ENCODE data around the gene DRD4. TPM values are rescaled to one million over a fixed set of nuclear protein-coding genes. Genes with fewer than 3 reads are reported as not detected.

DRD4 gene
- polyA plus RNA-seq, 6 donors from 2014 or later, result not detected

GRCh38 chr11:620935-621814 is 15.9 kb upstream of the DRD4 start:
- no peak for DNase-seq
- Mint-ChIP-seq H3K4me1 (peaks cover 6 to 10% (median 9%) of the 10 kb centered on the region in 3 donors), H3K27ac (peak overlapping the region in 1 of 6 donors; percentile 53), H3K4me3 (peak overlapping the region in 1 of 8 donors; percentile 34), H3K9me3 (no peaks in the 10 kb centered on the region), H3K36me3 (no peaks in the 10 kb centered on the region), H3K27me3 (peaks cover 0 to 24% (median 8%) of the 10 kb centered on the region in 3 donors)
- ATAC-seq (ENCODE audit: low read depth in 2 of 2), result no peak

- Mint-ChIP-seq H3K27ac (peak overlapping the region in 1 of 6 donors; percentile 53), H3K4me3 (peak overlapping the region in 1 of 8 donors; percentile 34), H3K36me3 (no peaks in the 10 kb centered on the region), H3K9me3 (no peaks in the 10 kb centered on the region), H3K27me3 (peaks cover 0 to 29% (median 8%) of the 10 kb centered on the region in 3 donors), H3K4me1 (peaks cover 2 to 6% (median 5%) of the 10 kb centered on the region in 3 donors)
- ATAC-seq (ENCODE audit: low read depth in 2 of 2), result no peak
- no peak for DNase-seq
Measured at GRCh38 chr11:621838-622237, 15.2 kb upstream of the DRD4 start.

- peak overlapping the region in 1 of 6 donors; percentile 76 for H3K27ac Mint-ChIP-seq
- no peak overlapping the region for H3K4me3 Mint-ChIP-seq
- no peaks in the 10 kb centered on the region for H3K36me3 Mint-ChIP-seq
- no peak for ATAC-seq (ENCODE audit: low read depth in 2 of 2)
- peaks cover 7 to 39% (median 18%) of the 10 kb centered on the region in 3 donors for H3K27me3 Mint-ChIP-seq
- no peaks in the 10 kb centered on the region for H3K9me3 Mint-ChIP-seq
- no peak for DNase-seq
- H3K4me1 Mint-ChIP-seq, result peaks cover 8 to 15% (median 11%) of the 10 kb centered on the region in 3 donors
Measured at GRCh38 chr11:623349-623869, 13.7 kb upstream of the DRD4 start.

GRCh38 chr11:623999-624704 is 12.9 kb upstream of the DRD4 start:
- Mint-ChIP-seq H3K4me3 (no peak overlapping the region), H3K9me3 (no peaks in the 10 kb centered on the region), H3K27ac (no peak overlapping the region), H3K4me1 (peaks cover 16 to 22% (median 19%) of the 10 kb centered on the region in 3 donors), H3K27me3 (peaks cover 11 to 46% (median 26%) of the 10 kb centered on the region in 3 donors), H3K36me3 (no peaks in the 10 kb centered on the region)
- ATAC-seq (ENCODE audit: low read depth in 2 of 2) (no peak), DNase-seq (no peak)

- H3K36me3 Mint-ChIP-seq, result no peaks in the 10 kb centered on the region
- DNase-seq, result no peak
- no peak within 1 kb of the TSS for H3K27ac Mint-ChIP-seq
- H3K27me3 Mint-ChIP-seq, result peaks cover 16 to 47% (median 27%) of the 10 kb centered on the region in 3 donors
- H3K4me3 Mint-ChIP-seq, result no peak within 1 kb of the TSS
- ATAC-seq (ENCODE audit: low read depth in 2 of 2), result no peak
- peaks cover 20 to 28% (median 23%) of the 10 kb centered on the region in 3 donors for H3K4me1 Mint-ChIP-seq
- H3K9me3 Mint-ChIP-seq, result no peaks in the 10 kb centered on the region
Measured at GRCh38 chr11:624705-625635, 12.1 kb upstream of the DRD4 start, which contains the start of gene CDHR5. Gene CDHR5, minus strand, starts transcription at chr11:624955. Its CDS starts 53 bp downstream, at chr11:624902.

GRCh38 chr11:625636-626268 is 11.3 kb upstream of the DRD4 start:
- H3K4me1 Mint-ChIP-seq, result peaks cover 20 to 28% (median 23%) of the 10 kb centered on the region in 3 donors
- no peak overlapping the region for H3K4me3 Mint-ChIP-seq
- no peak for ATAC-seq (ENCODE audit: low read depth in 2 of 2)
- H3K9me3 Mint-ChIP-seq, result no peaks in the 10 kb centered on the region
- H3K27ac Mint-ChIP-seq, result peak overlapping the region in 1 of 6 donors; percentile 18
- H3K36me3 Mint-ChIP-seq, result no peaks in the 10 kb centered on the region
- H3K27me3 Mint-ChIP-seq, result peaks cover 16 to 47% (median 27%) of the 10 kb centered on the region in 3 donors
- DNase-seq, result no peak

- Mint-ChIP-seq H3K4me1 (peaks cover 20 to 28% (median 23%) of the 10 kb centered on the region in 3 donors), H3K27me3 (peaks cover 16 to 47% (median 27%) of the 10 kb centered on the region in 3 donors), H3K27ac (peak within 1 kb of the TSS in 4 of 6 donors; percentile 11 to 44 (median 24)), H3K36me3 (no peaks in the 10 kb centered on the region), H3K9me3 (no peaks in the 10 kb centered on the region), H3K4me3 (peak within 1 kb of the TSS in 4 of 8 donors; percentile 15 to 77 (median 46))
- DNase-seq, result no peak
- ATAC-seq (ENCODE audit: low read depth in 2 of 2), result peak; percentile 26 to 39
Measured at GRCh38 chr11:626475-627307, 10.4 kb upstream of the DRD4 start, which contains the start of gene SCT. Gene SCT, minus strand, starts transcription at chr11:627181. Its CDS starts 38 bp downstream, at chr11:627143.

- no peak overlapping the region for H3K4me3 Mint-ChIP-seq
- peaks cover 20 to 28% (median 23%) of the 10 kb centered on the region in 3 donors for H3K4me1 Mint-ChIP-seq
- H3K36me3 Mint-ChIP-seq, result no peaks in the 10 kb centered on the region
- H3K27me3 Mint-ChIP-seq, result peaks cover 16 to 47% (median 27%) of the 10 kb centered on the region in 3 donors
- DNase-seq (no peak), ATAC-seq (ENCODE audit: low read depth in 2 of 2) (no peak)
- H3K27ac Mint-ChIP-seq, result no peak overlapping the region
- H3K9me3 Mint-ChIP-seq, result no peaks in the 10 kb centered on the region
Measured at GRCh38 chr11:627308-627576, 9.8 kb upstream of the DRD4 start.

GRCh38 chr11:628056-628455 is 9.0 kb upstream of the DRD4 start:
- Mint-ChIP-seq H3K4me1 (peaks cover 20 to 28% (median 23%) of the 10 kb centered on the region in 3 donors), H3K27me3 (peaks cover 16 to 46% (median 26%) of the 10 kb centered on the region in 3 donors), H3K4me3 (peak overlapping the region in 7 of 8 donors; percentile 31 to 87 (median 62)), H3K36me3 (no peaks in the 10 kb centered on the region), H3K9me3 (no peaks in the 10 kb centered on the region), H3K27ac (peak overlapping the region in 2 of 6 donors; percentile 30 to 44)
- ATAC-seq (ENCODE audit: low read depth in 2 of 2), result no peak
- no peak for DNase-seq

- peaks cover 16 to 39% (median 19%) of the 10 kb centered on the region in 3 donors for H3K27me3 Mint-ChIP-seq
- no peak for DNase-seq
- H3K4me3 Mint-ChIP-seq, result peak overlapping the region in 7 of 8 donors; percentile 10 to 87 (median 59)
- no peaks in the 10 kb centered on the region for H3K36me3 Mint-ChIP-seq
- peak overlapping the region in 1 of 6 donors; percentile 57 for H3K27ac Mint-ChIP-seq
- peaks cover 20 to 28% (median 23%) of the 10 kb centered on the region in 3 donors for H3K4me1 Mint-ChIP-seq
- ATAC-seq (ENCODE audit: low read depth in 2 of 2), result peak; percentile 40 to 57
- H3K9me3 Mint-ChIP-seq, result no peaks in the 10 kb centered on the region
Measured at GRCh38 chr11:629237-629583, 7.9 kb upstream of the DRD4 start.

GRCh38 chr11:630871-631270 is 6.2 kb upstream of the DRD4 start:
- no peaks in the 10 kb centered on the region for H3K9me3 Mint-ChIP-seq
- no peak for DNase-seq
- H3K27me3 Mint-ChIP-seq, result peaks cover 16 to 30% (median 21%) of the 10 kb centered on the region in 3 donors
- ATAC-seq (ENCODE audit: low read depth in 2 of 2), result no peak
- peaks cover 20 to 27% (median 23%) of the 10 kb centered on the region in 3 donors for H3K4me1 Mint-ChIP-seq
- no peak overlapping the region for H3K4me3 Mint-ChIP-seq
- H3K36me3 Mint-ChIP-seq, result no peaks in the 10 kb centered on the region
- no peak overlapping the region for H3K27ac Mint-ChIP-seq

Measured in naive B cell (primary cell).